MM.1S (cell line): Measurements from ENCODE around the gene ACSL1.

ENCODE experiments used
- DNase-seq: peaks from one replicate; pipeline ENCODE4 v3.0.0-alpha.2; 2015
- H2AFZ ChIP-seq: fragments of 300-600 bp; sonication (generic); 2 replicates; pipeline ENCODE4 v1.6.0; 2016; ENCODE audit warnings: antibody characterized with exemption, low read length
- H3F3A ChIP-seq: fragments of 300-600 bp; sonication (generic); 2 replicates; pipeline ENCODE4 v1.6.1; 2016; ENCODE audit warnings: mild to moderate bottlenecking, antibody characterized with exemption, low read length, moderate library complexity, mixed read lengths; ENCODE audit not compliant: insufficient read depth
- H3K27ac ChIP-seq: fragments of 300-600 bp; sonication (generic); 2 replicates; pipeline ENCODE4 v1.5.1; 2016; ENCODE audit warnings: mild to moderate bottlenecking, low read length
- H3K27me3 ChIP-seq: fragments of 300-600 bp; sonication (generic); replicated peaks from 2 replicates; pipeline ENCODE4 v1.6.0; 2016; ENCODE audit warnings: low read length; ENCODE audit not compliant: insufficient read depth
- H3K36me3 ChIP-seq: fragments of 300-600 bp; sonication (generic); replicated peaks from 2 replicates; pipeline ENCODE4 v1.6.1; 2016; ENCODE audit warnings: mild to moderate bottlenecking, low read length, mixed read lengths; ENCODE audit not compliant: insufficient read depth
- H3K4me1 ChIP-seq: fragments of 300-600 bp; sonication (generic); 2 replicates; pipeline ENCODE4 v1.6.1; 2016; ENCODE audit warnings: low read length, mixed read lengths
- H3K4me2 ChIP-seq: fragments of 300-600 bp; sonication (generic); 2 replicates; pipeline ENCODE4 v1.6.0; 2016; ENCODE audit warnings: low read depth, low read length
- H3K4me3 ChIP-seq: fragments of 300-600 bp; sonication (generic); 2 replicates; pipeline ENCODE4 v1.5.1; 2016; ENCODE audit warnings: low read length, mixed read lengths
- H3K79me2 ChIP-seq: fragments of 300-600 bp; sonication (generic); 2 replicates; pipeline ENCODE4 v1.6.1; 2016; ENCODE audit warnings: mixed run types, low read length, mixed read lengths
- H3K9ac ChIP-seq: fragments of 300-600 bp; sonication (generic); 2 replicates; pipeline ENCODE4 v1.6.1; 2016; ENCODE audit warnings: low read length, mixed read lengths
- H3K9me2 ChIP-seq: fragments of 300-600 bp; sonication (generic); replicated peaks from 2 replicates; pipeline ENCODE4 v1.6.1; 2016; ENCODE audit warnings: mild to moderate bottlenecking, low read length, mixed read lengths; ENCODE audit not compliant: insufficient read depth
- H3K9me3 ChIP-seq: fragments of 300-600 bp; sonication (generic); replicated peaks from 2 replicates; pipeline ENCODE4 v1.6.1; 2016; ENCODE audit warnings: mild to moderate bottlenecking, low read length, mixed read lengths; ENCODE audit not compliant: insufficient read depth
- H4K20me1 ChIP-seq: fragments of 300-600 bp; sonication (generic); 2 replicates; pipeline ENCODE4 v1.6.1; 2016; ENCODE audit warnings: mild to moderate bottlenecking, low read length, moderate library complexity, mixed read lengths; ENCODE audit not compliant: insufficient read depth
- EZH2 ChIP-seq: fragments of 300-600 bp; sonication (generic); optimal IDR thresholded peaks from 2 replicates; pipeline ENCODE3; 2017; ENCODE audit warnings: low read depth, mild to moderate bottlenecking, antibody characterized with exemption, low read length, mixed read lengths
- EZH2phosphoT487 ChIP-seq: fragments of 300-600 bp; sonication (generic); IDR thresholded peaks from 2 replicates; pipeline ENCODE4 v1.6.1; 2018; ENCODE audit warnings: antibody characterized with exemption, low read length
- TF ChIP-seq, protein P1 (sequence below): fragments of 300-600 bp; sonication (generic); IDR thresholded peaks from 2 replicates; pipeline ENCODE4 v1.5.1; 2016; ENCODE audit warnings: antibody characterized with exemption, low read length, mixed read lengths

The ACSL1 gene

DNA sequence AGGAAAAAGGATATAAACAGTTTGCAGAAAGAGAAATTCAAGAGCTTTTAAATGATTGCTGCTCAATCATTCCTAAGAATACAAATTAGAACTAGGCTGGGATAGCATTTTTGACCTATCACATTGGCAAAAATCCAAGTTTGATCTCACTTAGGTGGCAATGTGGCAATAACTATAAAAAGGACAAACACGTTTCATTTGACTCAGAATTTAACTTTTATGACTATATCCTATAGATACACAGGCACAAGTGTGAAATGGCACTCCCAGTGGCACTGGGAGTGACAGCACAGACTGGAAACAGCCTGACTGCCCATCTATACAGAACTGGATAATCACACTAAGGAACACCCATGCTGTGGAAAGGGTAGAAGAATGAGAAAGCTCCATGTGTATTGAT, 103.0 kb downstream of the ACSL1 start:
- Histone ChIP-seq H3K4me1 (no peaks in the 10 kb centered on the region), H2AFZ (no peak overlapping the region), H3K27ac (no peak overlapping the region), H3K9me3 (no peaks in the 10 kb centered on the region), H3K9ac (no peak overlapping the region), H3K27me3 (no peaks in the 10 kb centered on the region), H3F3A (no peaks in the 10 kb centered on the region), H3K9me2 (no peaks in the 10 kb centered on the region), H4K20me1 (no peaks in the 10 kb centered on the region), H3K4me3 (no peak overlapping the region), H3K79me2 (peaks cover 94% of the 10 kb centered on the region), H3K36me3 (no peaks in the 10 kb centered on the region; the same call in 1 of the 2 replicates), H3K4me2 (no peak overlapping the region)
- TF ChIP-seq, protein P1, sequence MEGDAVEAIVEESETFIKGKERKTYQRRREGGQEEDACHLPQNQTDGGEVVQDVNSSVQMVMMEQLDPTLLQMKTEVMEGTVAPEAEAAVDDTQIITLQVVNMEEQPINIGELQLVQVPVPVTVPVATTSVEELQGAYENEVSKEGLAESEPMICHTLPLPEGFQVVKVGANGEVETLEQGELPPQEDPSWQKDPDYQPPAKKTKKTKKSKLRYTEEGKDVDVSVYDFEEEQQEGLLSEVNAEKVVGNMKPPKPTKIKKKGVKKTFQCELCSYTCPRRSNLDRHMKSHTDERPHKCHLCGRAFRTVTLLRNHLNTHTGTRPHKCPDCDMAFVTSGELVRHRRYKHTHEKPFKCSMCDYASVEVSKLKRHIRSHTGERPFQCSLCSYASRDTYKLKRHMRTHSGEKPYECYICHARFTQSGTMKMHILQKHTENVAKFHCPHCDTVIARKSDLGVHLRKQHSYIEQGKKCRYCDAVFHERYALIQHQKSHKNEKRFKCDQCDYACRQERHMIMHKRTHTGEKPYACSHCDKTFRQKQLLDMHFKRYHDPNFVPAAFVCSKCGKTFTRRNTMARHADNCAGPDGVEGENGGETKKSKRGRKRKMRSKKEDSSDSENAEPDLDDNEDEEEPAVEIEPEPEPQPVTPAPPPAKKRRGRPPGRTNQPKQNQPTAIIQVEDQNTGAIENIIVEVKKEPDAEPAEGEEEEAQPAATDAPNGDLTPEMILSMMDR = peak; percentile 16; the same call in 1 of the 2 replicates
- TF ChIP-seq EZH2 = no peak
- no peak for DNase-seq

DNA sequence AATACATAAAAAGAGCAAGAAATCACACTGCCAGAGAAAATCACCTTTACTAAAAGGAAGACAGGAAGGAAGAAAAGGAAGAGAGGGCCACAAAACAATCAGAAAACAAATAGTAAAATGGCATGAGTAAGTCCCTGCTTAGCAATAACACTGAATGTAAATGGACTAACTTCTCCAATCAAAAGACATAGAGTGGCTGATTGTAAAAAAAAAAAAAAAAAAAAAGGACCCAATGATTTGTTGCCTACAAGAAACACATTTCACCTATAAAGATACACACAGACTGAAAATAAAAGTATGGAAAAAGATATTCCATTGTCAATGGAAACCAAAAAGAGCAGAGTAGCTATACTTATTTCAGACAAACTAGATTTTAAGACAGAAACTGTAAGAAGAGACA, 104.5 kb downstream of the ACSL1 start:
- Histone ChIP-seq H3K9me2 (no peaks in the 10 kb centered on the region), H3K4me3 (no peak overlapping the region), H3K27me3 (no peaks in the 10 kb centered on the region), H3K4me2 (no peak overlapping the region), H3F3A (no peaks in the 10 kb centered on the region), H3K27ac (no peak overlapping the region), H4K20me1 (no peaks in the 10 kb centered on the region), H3K9me3 (no peaks in the 10 kb centered on the region), H3K4me1 (no peaks in the 10 kb centered on the region), H3K9ac (no peak overlapping the region), H3K79me2 (peaks cover 93% of the 10 kb centered on the region), H3K36me3 (no peaks in the 10 kb centered on the region; the same call in 1 of the 2 replicates), H2AFZ (no peak overlapping the region)
- no peak for DNase-seq
- TF ChIP-seq EZH2phosphoT487 (no peak), EZH2 (no peak)
- TF ChIP-seq, protein P1 = no peak

DNA sequence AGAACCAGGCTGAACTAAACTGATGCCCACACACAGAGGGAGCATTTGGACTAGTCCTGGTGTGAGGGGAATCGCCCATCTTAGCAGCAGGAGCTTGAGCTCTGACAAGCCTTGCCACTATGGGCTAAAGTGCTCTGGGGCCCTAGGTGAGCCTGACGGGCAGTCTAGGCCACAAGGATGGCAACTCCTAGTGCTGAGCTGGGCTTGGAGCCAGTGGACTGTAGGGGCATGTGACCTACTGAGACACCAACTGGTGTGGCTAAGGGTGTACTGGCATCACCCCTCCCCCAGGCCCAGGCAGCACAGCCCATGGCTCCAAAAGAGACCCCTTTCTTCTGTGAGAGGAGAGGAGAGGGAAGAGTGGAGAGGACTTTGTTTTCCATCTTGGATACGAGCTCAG, 106.4 kb downstream of the ACSL1 start:
- Histone ChIP-seq H3K27ac (no peak overlapping the region), H3K4me3 (no peak overlapping the region), H3K79me2 (peaks cover 84% of the 10 kb centered on the region), H2AFZ (no peak overlapping the region), H3F3A (no peaks in the 10 kb centered on the region), H3K9me2 (no peaks in the 10 kb centered on the region), H3K9me3 (no peaks in the 10 kb centered on the region), H3K4me1 (no peaks in the 10 kb centered on the region), H3K4me2 (no peak overlapping the region), H3K36me3 (no peaks in the 10 kb centered on the region; the same call in 1 of the 2 replicates), H3K27me3 (no peaks in the 10 kb centered on the region), H3K9ac (no peak overlapping the region), H4K20me1 (no peaks in the 10 kb centered on the region)
- DNase-seq = no peak
- TF ChIP-seq EZH2phosphoT487 = no peak
- TF ChIP-seq EZH2 = no peak
- TF ChIP-seq, protein P1 = no peak

DNA sequence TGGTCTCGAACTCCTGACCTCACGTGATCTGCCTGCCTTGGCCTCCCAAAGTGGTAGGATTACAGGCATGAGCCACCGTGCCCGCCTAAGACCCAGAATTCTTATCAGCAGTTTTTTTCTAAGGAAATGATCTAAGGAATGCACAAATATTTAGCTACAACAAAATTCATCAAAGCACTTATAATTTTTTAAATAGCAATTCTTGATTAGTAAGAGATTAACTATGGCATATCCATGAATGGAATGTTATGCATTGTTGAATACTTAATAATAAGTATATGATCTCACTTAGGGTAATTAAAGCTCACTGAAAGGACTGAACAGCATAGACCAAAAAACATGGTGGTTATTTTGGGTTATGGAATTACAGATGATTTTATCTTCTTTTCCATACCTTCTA, 110.2 kb downstream of the ACSL1 start:
- Histone ChIP-seq H3F3A (no peaks in the 10 kb centered on the region), H3K4me1 (no peaks in the 10 kb centered on the region), H3K79me2 (peaks cover 66% of the 10 kb centered on the region), H3K4me2 (no peak overlapping the region), H3K9me3 (no peaks in the 10 kb centered on the region), H3K27me3 (no peaks in the 10 kb centered on the region), H2AFZ (no peak overlapping the region), H4K20me1 (no peaks in the 10 kb centered on the region), H3K9me2 (no peaks in the 10 kb centered on the region), H3K27ac (no peak overlapping the region), H3K4me3 (no peak overlapping the region), H3K36me3 (peaks cover 6% of the 10 kb centered on the region), H3K9ac (no peak overlapping the region)
- TF ChIP-seq, protein P1 = no peak
- TF ChIP-seq EZH2phosphoT487 = no peak
- no peak for TF ChIP-seq EZH2
- DNase-seq = no peak
